Naive B cell (primary cell): ENCODE measurements around the gene GULP1. TPM values are rescaled to one million over a fixed set of nuclear protein-coding genes. Genes with fewer than 3 reads are reported as not detected.

Experiments used
- ATAC-seq, 2 donors: fragments of 150-1000 bp; cut with Tn5 transposase; 2 replicates each; pipeline ENCODE4 v1.10.0; 2021; ENCODE audit warnings: low read depth in 2 of 2, mild to moderate bottlenecking in 2 of 2, moderate library complexity in 2 of 2
- DNase-seq: peaks from one replicate; pipeline ENCODE4 v3.0.0; 2022
- H3K27ac Mint-ChIP-seq, 6 donors: one replicate each; pipeline ENCODE4 v1.8.0; 2020 to 2022; ENCODE audit warnings: mild to moderate bottlenecking in 6 of 6, mixed read lengths in 6 of 6, moderate library complexity in 5 of 6, inconsistent platforms in 2 of 6
- H3K27me3 Mint-ChIP-seq, 3 donors: one replicate each; pipeline ENCODE4 v1.8.0; 2021 to 2022; ENCODE audit warnings: mixed read lengths in 3 of 3, mild to moderate bottlenecking in 1 of 3
- H3K36me3 Mint-ChIP-seq, 2 donors: one replicate each; pipeline ENCODE4 v1.8.0; 2020 to 2022; ENCODE audit warnings: mixed read lengths in 2 of 2, inconsistent platforms in 1 of 2, mild to moderate bottlenecking in 1 of 2
- H3K4me1 Mint-ChIP-seq, 3 donors: one replicate each; pipeline ENCODE4 v1.8.0; 2020 to 2022; ENCODE audit warnings: mixed read lengths in 3 of 3, inconsistent platforms in 1 of 3, mild to moderate bottlenecking in 1 of 3, moderate library complexity in 1 of 3
- H3K4me3 Mint-ChIP-seq, 8 donors: one replicate each; pipeline ENCODE4 v1.8.0; 2020 to 2022; ENCODE audit warnings: mild to moderate bottlenecking in 8 of 8, mixed read lengths in 8 of 8, moderate library complexity in 8 of 8, inconsistent platforms in 2 of 8
- H3K9me3 Mint-ChIP-seq, 7 donors: one replicate each; pipeline ENCODE4 v1.8.0; 2020 to 2022; ENCODE audit warnings: mixed read lengths in 7 of 7, mild to moderate bottlenecking in 5 of 7, inconsistent platforms in 2 of 7, moderate library complexity in 1 of 7
- polyA plus RNA-seq, 6 donors: library from polyadenylated mRNA; unstranded; fragments of 300-500 nt; fragmentation: Illumina TruSeq; gene quantifications; one replicate each; pipeline ENCODE4 v1.2.3, GENCODE V29; 2021; ENCODE audit warnings: low read depth in 6 of 6

Gene GULP1
- polyA plus RNA-seq, 6 donors from 2014 or later: not detected

GRCh38 chr2:188620916-188621315 is 329.2 kb downstream of the GULP1 start:
- Mint-ChIP-seq H3K36me3 (no peaks in the 10 kb centered on the region), H3K27ac (no peak overlapping the region), H3K27me3 (no peaks in the 10 kb centered on the region), H3K4me1 (no peaks in the 10 kb centered on the region), H3K4me3 (no peak overlapping the region), H3K9me3 (peaks cover 0 to 5% (median 5%) of the 10 kb centered on the region in 7 donors)
- no peak for DNase-seq
- no peak for ATAC-seq

- no peak overlapping the region for H3K27ac Mint-ChIP-seq
- no peak for DNase-seq
- H3K4me3 Mint-ChIP-seq: no peak overlapping the region
- H3K9me3 Mint-ChIP-seq: peaks cover 0 to 5% (median 5%) of the 10 kb centered on the region in 7 donors
- H3K4me1 Mint-ChIP-seq: no peaks in the 10 kb centered on the region
- ATAC-seq: no peak
- H3K36me3 Mint-ChIP-seq: no peaks in the 10 kb centered on the region
- H3K27me3 Mint-ChIP-seq: no peaks in the 10 kb centered on the region
These were observed 331.1 kb downstream of the GULP1 start for GRCh38 chr2:188622601-188623260.

DNA sequence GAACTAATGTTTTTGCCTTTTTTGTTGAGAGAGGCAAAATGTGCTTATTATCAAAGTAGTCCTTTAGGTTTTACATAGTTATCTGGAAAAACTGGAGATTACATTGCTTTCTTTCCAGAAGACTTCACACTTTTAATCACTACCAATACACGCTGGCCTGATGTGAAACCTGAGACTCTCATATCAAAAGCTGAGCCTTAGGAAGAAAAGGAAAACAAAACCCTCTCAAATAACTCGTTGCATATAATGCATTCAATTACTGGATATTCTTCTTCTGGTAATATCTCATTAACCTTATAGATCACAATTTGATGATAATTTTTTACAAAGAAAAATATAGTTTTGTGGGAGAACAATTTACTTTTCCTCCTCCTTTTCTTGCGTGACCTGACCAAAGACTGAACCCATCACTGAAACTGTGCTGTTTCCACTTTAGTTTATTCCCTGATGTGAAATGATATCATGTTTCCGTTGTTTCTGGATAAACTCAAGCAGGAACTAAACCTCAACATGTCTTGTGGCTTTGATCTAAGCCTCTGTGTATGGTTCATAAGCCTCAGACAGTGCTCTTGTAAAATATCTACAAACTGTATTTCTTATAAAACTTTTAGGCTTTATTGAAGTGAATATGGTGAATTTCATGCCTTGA is 332.4 kb downstream of the GULP1 start:
- Mint-ChIP-seq H3K4me1 (no peaks in the 10 kb centered on the region), H3K4me3 (no peak overlapping the region), H3K27me3 (no peaks in the 10 kb centered on the region), H3K36me3 (no peaks in the 10 kb centered on the region), H3K9me3 (peaks cover 0 to 5% (median 2%) of the 10 kb centered on the region in 7 donors), H3K27ac (no peak overlapping the region)
- DNase-seq (no peak), ATAC-seq (no peak)

GRCh38 chr2:188627471-188627870 is 335.8 kb downstream of the GULP1 start:
- DNase-seq (no peak), ATAC-seq (no peak)
- no peaks in the 10 kb centered on the region for H3K27me3 Mint-ChIP-seq
- H3K4me3 Mint-ChIP-seq: no peak overlapping the region
- H3K9me3 Mint-ChIP-seq: peaks cover 0 to 2% (median 0%) of the 10 kb centered on the region in 7 donors
- no peak overlapping the region for H3K27ac Mint-ChIP-seq
- H3K36me3 Mint-ChIP-seq: no peaks in the 10 kb centered on the region
- no peaks in the 10 kb centered on the region for H3K4me1 Mint-ChIP-seq

DNA sequence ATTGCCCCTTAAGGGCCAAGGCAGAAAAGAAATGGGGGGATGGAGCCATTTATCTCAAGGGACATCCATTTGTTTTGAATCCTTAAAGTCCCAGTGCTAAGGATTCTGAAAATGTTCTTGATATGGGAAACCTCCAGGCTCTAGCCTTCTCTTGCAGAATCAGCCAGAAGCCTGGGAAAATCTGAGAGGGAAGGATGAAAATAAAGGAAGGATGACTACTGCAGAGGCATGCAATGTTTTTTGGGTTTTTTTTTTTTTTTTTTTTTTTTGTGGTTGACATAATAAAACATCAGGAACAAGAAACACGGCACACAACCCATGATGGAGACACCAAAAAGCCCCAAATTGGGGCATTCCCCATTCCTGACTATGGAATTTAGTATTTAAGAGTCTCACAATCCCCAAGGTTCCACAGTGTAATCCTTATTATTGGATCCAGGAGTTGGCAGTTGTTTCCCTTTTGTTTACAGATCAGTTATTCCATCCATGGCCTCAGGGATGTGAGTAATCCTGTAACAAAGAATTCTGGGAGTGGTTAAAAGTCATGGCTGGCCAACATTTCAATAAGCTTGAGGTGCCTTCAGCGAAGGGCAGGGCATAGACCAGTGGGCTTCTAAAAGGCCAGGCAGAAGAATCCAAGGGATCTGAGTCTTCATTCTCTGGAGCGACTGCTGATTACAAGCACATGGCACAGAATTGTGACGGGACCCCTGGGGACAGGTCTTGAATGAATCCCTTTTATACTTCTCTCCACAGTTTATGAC is 337.5 kb downstream of the GULP1 start:
- Mint-ChIP-seq H3K36me3 (no peaks in the 10 kb centered on the region), H3K27ac (no peak overlapping the region), H3K27me3 (no peaks in the 10 kb centered on the region), H3K9me3 (peaks cover 0 to 2% (median 0%) of the 10 kb centered on the region in 7 donors), H3K4me1 (no peaks in the 10 kb centered on the region), H3K4me3 (no peak overlapping the region)
- ATAC-seq: no peak
- DNase-seq: no peak

GRCh38 chr2:188629753-188630527 is 338.3 kb downstream of the GULP1 start:
- no peaks in the 10 kb centered on the region for H3K4me1 Mint-ChIP-seq
- no peak for DNase-seq
- no peak overlapping the region for H3K4me3 Mint-ChIP-seq
- no peak for ATAC-seq
- H3K36me3 Mint-ChIP-seq: no peaks in the 10 kb centered on the region
- H3K27me3 Mint-ChIP-seq: no peaks in the 10 kb centered on the region
- H3K9me3 Mint-ChIP-seq: peaks cover 0 to 2% (median 0%) of the 10 kb centered on the region in 7 donors
- no peak overlapping the region for H3K27ac Mint-ChIP-seq

GRCh38 chr2:188631037-188631809 is 339.5 kb downstream of the GULP1 start:
- H3K36me3 Mint-ChIP-seq: no peaks in the 10 kb centered on the region
- no peaks in the 10 kb centered on the region for H3K4me1 Mint-ChIP-seq
- no peak for DNase-seq
- no peak for ATAC-seq
- H3K9me3 Mint-ChIP-seq: peaks cover 0 to 2% (median 0%) of the 10 kb centered on the region in 7 donors
- no peak overlapping the region for H3K27ac Mint-ChIP-seq
- no peaks in the 10 kb centered on the region for H3K27me3 Mint-ChIP-seq
- no peak overlapping the region for H3K4me3 Mint-ChIP-seq

DNA sequence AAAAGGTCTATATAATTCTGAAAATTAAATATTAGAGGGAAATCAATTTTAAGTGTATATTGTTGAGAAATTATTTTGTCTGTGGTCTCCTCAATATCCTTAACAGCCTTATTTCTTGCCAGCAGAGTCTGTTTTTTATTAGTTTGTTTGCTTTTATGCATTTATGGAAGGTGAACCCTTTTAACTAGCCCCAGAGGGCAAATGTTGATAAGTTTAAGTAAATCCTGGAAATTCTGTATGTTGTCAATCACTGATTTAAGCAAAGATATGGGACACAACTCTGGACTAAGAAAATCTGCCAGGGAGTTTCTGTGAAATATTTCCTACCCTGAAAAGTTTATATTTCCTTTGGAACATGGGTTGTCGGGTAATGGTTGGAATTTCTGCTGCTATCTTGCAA is 343.0 kb downstream of the GULP1 start:
- no peak overlapping the region for H3K27ac Mint-ChIP-seq
- no peak for ATAC-seq
- peaks cover 0 to 2% (median 0%) of the 10 kb centered on the region in 7 donors for H3K9me3 Mint-ChIP-seq
- no peak for DNase-seq
- no peak overlapping the region for H3K4me3 Mint-ChIP-seq
- no peaks in the 10 kb centered on the region for H3K4me1 Mint-ChIP-seq
- no peaks in the 10 kb centered on the region for H3K27me3 Mint-ChIP-seq
- H3K36me3 Mint-ChIP-seq: no peaks in the 10 kb centered on the region
